ENCODE measurements around the gene CCDC136. TPM values are rescaled to one million over a fixed set of nuclear protein-coding genes. Genes with fewer than 3 reads are reported as not detected.

Gene CCDC136
- polyA plus RNA-seq (2014; cell fraction: cytosol; rRNA removed) = 27.4 and 29.5 TPM in 2 replicates
- 93.0 and 152 TPM in 2 replicates for polyA plus RNA-seq (2014; cell fraction: nucleus; rRNA removed)

GRCh38 chr7:128791121-128791971 lies at the start of gene CCDC136:
Gene CCDC136 (plus strand): TSS chr7:128791968. CDS start chr7:128792412, 444 bp downstream.
- peak; percentile 69 for DNase-seq (ENCODE audit: low spot score)

GRCh38 chr7:128742206-128742605 lies 49.6 kb upstream of the CCDC136 start:
- no peak for DNase-seq (ENCODE audit: low spot score)

- no peak for DNase-seq (ENCODE audit: low spot score)
Measured at GRCh38 chr7:128743112-128743772, 48.5 kb upstream of the CCDC136 start.

- DNase-seq (ENCODE audit: low spot score) = no peak
Measured at GRCh38 chr7:128744366-128744905, 47.3 kb upstream of the CCDC136 start.

GRCh38 chr7:128745706-128746105 lies 46.1 kb upstream of the CCDC136 start:
- no peak for DNase-seq (ENCODE audit: low spot score)

GRCh38 chr7:128747327-128748079 lies 44.3 kb upstream of the CCDC136 start:
- no peak for DNase-seq (ENCODE audit: low spot score)

- DNase-seq (ENCODE audit: low spot score) = no peak
Measured at GRCh38 chr7:128752251-128752650, 39.5 kb upstream of the CCDC136 start.

GRCh38 chr7:128755075-128755818 lies 36.5 kb upstream of the CCDC136 start:
- DNase-seq (ENCODE audit: low spot score) = no peak

- no peak for DNase-seq (ENCODE audit: low spot score)
Measured at GRCh38 chr7:128755819-128756476, 35.8 kb upstream of the CCDC136 start.

GRCh38 chr7:128757203-128757602 lies 34.6 kb upstream of the CCDC136 start:
- no peak for DNase-seq (ENCODE audit: low spot score)

GRCh38 chr7:128758553-128758952 lies 33.2 kb upstream of the CCDC136 start:
- no peak for DNase-seq (ENCODE audit: low spot score)

GRCh38 chr7:128759242-128759641 lies 32.5 kb upstream of the CCDC136 start:
- DNase-seq (ENCODE audit: low spot score) = no peak

GRCh38 chr7:128763541-128763940 lies 28.2 kb upstream of the CCDC136 start:
- DNase-seq (ENCODE audit: low spot score) = no peak

- no peak for DNase-seq (ENCODE audit: low spot score)
Measured at GRCh38 chr7:128767475-128768110, 24.2 kb upstream of the CCDC136 start.

GRCh38 chr7:128770233-128770632 lies 21.5 kb upstream of the CCDC136 start:
- DNase-seq (ENCODE audit: low spot score) = no peak

GRCh38 chr7:128773604-128774003 lies 18.2 kb upstream of the CCDC136 start:
- DNase-seq (ENCODE audit: low spot score) = no peak

- DNase-seq (ENCODE audit: low spot score) = no peak
Measured at GRCh38 chr7:128774029-128774689, 17.6 kb upstream of the CCDC136 start.

- DNase-seq (ENCODE audit: low spot score) = no peak
Measured at GRCh38 chr7:128774921-128775320, 16.8 kb upstream of the CCDC136 start.

- no peak for DNase-seq (ENCODE audit: low spot score)
Measured at GRCh38 chr7:128775744-128776474, 15.9 kb upstream of the CCDC136 start, which contains the start of gene OPN1SW. Gene OPN1SW (minus strand): TSS chr7:128775794. CDS start chr7:128775781, 13 bp downstream.

Data from SK-N-DZ (cell line).